Subcutaneous adipose tissue (tissue), 4 donors: ENCODE data around the gene MLIP. TPM values are rescaled to one million over a fixed set of nuclear protein-coding genes. Genes with fewer than 3 reads are reported as not detected.

Experiments
- total RNA-seq, 4 donors: library from RNA; depleted of rRNA; stranded (reverse); fragments of >200 nt; gene quantifications; one replicate each; pipeline ENCODE4 v1.1.0, GENCODE V29; 2016
- TF ChIP-seq, protein P1 (sequence below): fragments of 450-650 bp; IDR thresholded peaks from one replicate; pipeline ENCODE4 v1.5.1; 2016; ENCODE audit warnings: low read depth, mild to moderate bottlenecking, control low read depth, antibody characterized with exemption, moderate library complexity

The MLIP gene
- total RNA-seq, 4 donors from 2014 or later = 0.51 to 10.1 (median 4.6) TPM

GRCh38 chr6:54260025-54260424 is 148.8 kb downstream of the MLIP start:
- TF ChIP-seq, protein P1, sequence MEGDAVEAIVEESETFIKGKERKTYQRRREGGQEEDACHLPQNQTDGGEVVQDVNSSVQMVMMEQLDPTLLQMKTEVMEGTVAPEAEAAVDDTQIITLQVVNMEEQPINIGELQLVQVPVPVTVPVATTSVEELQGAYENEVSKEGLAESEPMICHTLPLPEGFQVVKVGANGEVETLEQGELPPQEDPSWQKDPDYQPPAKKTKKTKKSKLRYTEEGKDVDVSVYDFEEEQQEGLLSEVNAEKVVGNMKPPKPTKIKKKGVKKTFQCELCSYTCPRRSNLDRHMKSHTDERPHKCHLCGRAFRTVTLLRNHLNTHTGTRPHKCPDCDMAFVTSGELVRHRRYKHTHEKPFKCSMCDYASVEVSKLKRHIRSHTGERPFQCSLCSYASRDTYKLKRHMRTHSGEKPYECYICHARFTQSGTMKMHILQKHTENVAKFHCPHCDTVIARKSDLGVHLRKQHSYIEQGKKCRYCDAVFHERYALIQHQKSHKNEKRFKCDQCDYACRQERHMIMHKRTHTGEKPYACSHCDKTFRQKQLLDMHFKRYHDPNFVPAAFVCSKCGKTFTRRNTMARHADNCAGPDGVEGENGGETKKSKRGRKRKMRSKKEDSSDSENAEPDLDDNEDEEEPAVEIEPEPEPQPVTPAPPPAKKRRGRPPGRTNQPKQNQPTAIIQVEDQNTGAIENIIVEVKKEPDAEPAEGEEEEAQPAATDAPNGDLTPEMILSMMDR = no peak

- TF ChIP-seq, protein P1 = no peak
These were observed 151.3 kb downstream of the MLIP start for GRCh38 chr6:54262499-54262898.

DNA sequence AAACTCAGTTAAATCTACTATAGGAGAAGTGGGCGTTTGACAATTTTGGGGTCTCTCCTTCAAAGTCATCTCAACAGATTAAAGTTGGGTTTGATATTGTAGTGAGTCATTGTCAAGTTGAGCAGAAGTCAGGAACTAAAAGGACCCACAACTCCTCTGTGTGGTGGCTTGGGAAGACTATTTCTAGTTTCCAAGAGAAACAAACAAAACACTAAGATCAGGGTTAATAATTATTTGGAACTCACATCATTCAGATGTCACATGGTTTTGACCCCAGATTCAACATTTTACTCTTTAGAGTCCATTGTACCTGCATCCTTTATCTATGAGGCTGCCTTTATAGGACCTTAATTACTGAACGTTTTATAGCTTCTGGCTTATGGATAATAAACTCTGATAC is 151.7 kb downstream of the MLIP start:
- TF ChIP-seq, protein P1 = no peak

DNA sequence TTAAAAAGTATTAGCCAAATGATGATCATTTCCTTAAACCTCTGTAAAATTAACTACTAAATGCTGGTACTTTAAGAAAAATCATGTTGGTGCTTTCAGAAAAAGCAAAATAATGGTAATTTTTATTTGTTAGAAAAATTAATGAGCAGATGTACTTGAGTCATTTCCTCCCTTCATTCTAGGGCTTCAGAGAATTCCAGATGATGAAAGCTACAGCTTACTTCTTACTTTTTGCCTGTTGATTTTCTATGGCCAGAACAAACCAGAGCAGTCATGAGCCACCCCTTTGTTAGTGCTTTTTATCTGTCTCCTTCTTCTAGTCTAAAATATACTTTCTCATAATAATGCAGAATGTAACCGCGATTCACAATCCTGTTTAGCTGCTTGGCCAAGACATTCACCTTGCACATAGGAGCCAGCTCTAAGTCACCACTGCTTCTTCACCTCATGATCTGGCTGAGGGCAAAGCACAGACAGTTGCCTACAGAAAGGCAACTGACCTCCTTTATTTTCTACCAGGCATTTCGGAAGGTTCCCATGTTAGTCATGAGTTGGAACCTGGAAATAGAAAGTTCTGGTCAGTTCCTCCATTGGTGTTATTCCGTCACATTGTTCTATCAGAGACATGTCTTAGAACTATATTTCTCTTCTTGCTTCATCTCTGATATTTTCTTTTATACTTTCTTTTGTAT is 153.5 kb downstream of the MLIP start:
- TF ChIP-seq, protein P1 = no peak

DNA sequence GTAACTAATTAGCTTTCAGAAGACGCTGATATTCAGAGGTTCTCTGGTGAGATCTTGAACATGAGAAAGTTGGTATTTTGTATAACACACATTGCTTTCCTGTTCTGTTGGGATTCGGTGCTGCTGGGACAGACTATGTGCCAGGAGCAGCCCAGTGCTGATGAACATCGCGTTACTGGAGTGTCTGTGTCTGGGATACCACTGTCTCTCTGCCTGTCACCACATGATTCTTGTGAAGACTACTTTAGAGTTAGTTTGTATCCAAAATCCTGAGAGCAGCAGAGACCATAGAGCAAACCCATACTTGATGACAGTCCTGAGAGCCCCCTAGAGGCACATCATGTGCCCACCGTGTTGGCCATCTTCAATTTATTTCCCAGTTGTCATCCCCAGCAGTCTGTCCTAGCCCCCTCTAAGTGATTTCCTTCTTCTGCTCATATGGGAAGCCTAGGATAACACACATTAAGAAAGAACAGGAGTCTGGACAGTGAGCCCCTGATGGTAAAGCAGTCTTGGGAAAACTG is 155.2 kb downstream of the MLIP start:
- TF ChIP-seq, protein P1 = no peak

GRCh38 chr6:54267798-54268197 is 156.6 kb downstream of the MLIP start:
- TF ChIP-seq, protein P1 = no peak

DNA sequence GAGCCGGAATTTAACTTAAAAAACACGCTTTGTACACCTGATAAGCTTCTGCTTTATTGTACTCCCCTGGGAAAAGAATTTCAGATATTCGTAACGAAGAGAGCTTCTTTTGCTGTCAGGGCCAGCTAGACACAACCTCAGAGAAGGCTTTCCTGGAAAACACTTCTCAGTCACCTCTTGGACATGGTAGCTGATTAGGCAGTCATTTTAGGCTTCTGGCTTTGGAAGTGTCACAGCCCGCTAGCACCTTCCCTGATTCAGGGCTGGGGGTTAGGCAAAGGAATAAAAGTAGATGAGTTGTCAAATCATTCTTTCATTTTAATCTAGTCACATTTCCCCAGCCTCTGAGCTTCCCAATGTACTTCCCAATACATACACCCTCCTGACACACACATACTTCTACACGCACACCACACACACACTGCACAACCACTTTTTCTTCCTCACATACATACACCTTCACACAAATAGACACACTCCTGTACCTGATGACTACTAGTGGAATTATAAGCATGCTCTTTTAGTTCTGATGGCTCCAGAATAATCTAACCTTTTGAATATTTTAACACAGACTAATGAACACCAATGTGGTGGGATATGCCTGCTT is 162.1 kb downstream of the MLIP start:
- TF ChIP-seq, protein P1 = no peak
